Measurements from ENCODE around the gene PCDHB14.

GRCh38 chr5:141269195-141269594, 46.1 kb downstream of the PCDHB14 start:
- TF ChIP-seq MAZ (IDR thresholded peaks at IDR 0.05; ENCODE audit: borderline replicate concordance, low read depth, low read length) (no peak), POLR2A (IDR thresholded peaks at IDR 0.05; ENCODE audit: low read depth, low read length) (no peak), SMC3 (IDR thresholded peaks at IDR 0.05; ENCODE audit: low read depth, low read length) (no peak)

Data from IMR-90 (cell line).